HCT116 (cell line): ENCODE measurements around the gene NAALADL2. TPM values are rescaled to one million over a fixed set of nuclear protein-coding genes. Genes with fewer than 3 reads are reported as not detected.

ENCODE experiments used
- ATAC-seq: fragments of 200-7000 bp; cut with Tn5 transposase; 2 replicates; pipeline ENCODE4 v1.9.1; 2020; ENCODE audit warnings: mild to moderate bottlenecking, moderate library complexity
- BruUV-seq: library from RNA; stranded (reverse); fragments of 400-500 nt; replicated peaks from 2 replicates; lab custom pipeline; 2021; lab: Mats Ljungman, UMichigan
- CTCF ChIA-PET: fragments of 300-600 bp; sonication (Branson Sonifier 250); formaldehyde crosslinking; loops from one replicate; lab custom pipeline; 2021; ENCODE audit warnings: antibody characterized with exemption; lab: Charles Lee
- POLR2A ChIA-PET: fragments of 300-600, 350-600 bp; sonication (Branson Sonifier 250); formaldehyde crosslinking; loops from one replicate; lab custom pipeline; 2021; ENCODE audit warnings: antibody characterized with exemption; lab: Charles Lee
- RAD21 ChIA-PET, 2 experiments: fragments of 300-600 bp; sonication (Branson Sonifier 250); formaldehyde crosslinking; loops; one replicate each; lab custom pipeline; 2023; ENCODE audit warnings: low total read pairs in 2 of 2; ENCODE audit not compliant: uncharacterized antibody in 2 of 2, unreplicated experiment in 2 of 2, low non-redundant PET in 1 of 2; lab: Charles Lee
- DNase-seq: peaks from one replicate; pipeline ENCODE4 v3.0.0-alpha.2; 2010; ENCODE audit warnings: low read depth, low spot score
- H2AFZ ChIP-seq: fragments of 200-600 bp; shearing (Covaris generic), sonication (generic); 2 replicates; pipeline ENCODE4 v1.6.1; 2017; ENCODE audit warnings: low read depth, mixed run types, mixed read lengths, antibody characterized with exemption, low read length; ENCODE audit not compliant: poor library complexity, severe bottlenecking
- H3K27ac ChIP-seq: 2 replicates; pipeline ENCODE4 v1.5.1; 2012; ENCODE audit warnings: low read depth, low read length
- H3K27me3 ChIP-seq: fragments of 200-600 bp; sonication (generic); 2 replicates; pipeline ENCODE4 v1.6.1; 2016; ENCODE audit warnings: mixed run types, low read length, mixed read lengths; ENCODE audit not compliant: insufficient read depth
- H3K36me3 ChIP-seq, 2 experiments: fragments of 200-500 bp in 1 of 2; fragments of 200-600 bp in 1 of 2; sonication (Bioruptor generic) in 1 of 2; sonication (generic) in 1 of 2; 2 replicates each; pipeline versions ENCODE4 v1.5.1 to v1.6.1; 2014 to 2016; ENCODE audit warnings: low read length in 2 of 2, inconsistent platforms in 1 of 2, mixed read lengths in 1 of 2, mixed run types in 1 of 2; ENCODE audit not compliant: insufficient read depth in 2 of 2, control insufficient read depth in 1 of 2
- H3K4me1 ChIP-seq, 2 experiments: fragments of 200-600 bp in 1 of 2; sonication (generic) in 1 of 2; 2 replicates each; pipeline versions ENCODE4 v1.5.1 to v1.6.1; 2012 to 2017; ENCODE audit warnings: low read length in 2 of 2, inconsistent platforms in 1 of 2, mild to moderate bottlenecking in 1 of 2, mixed read lengths in 1 of 2, mixed run types in 1 of 2, moderate library complexity in 1 of 2; ENCODE audit not compliant: insufficient read depth in 2 of 2, control insufficient read depth in 1 of 2
- H3K4me2 ChIP-seq: fragments of 200-600 bp; sonication (generic); 2 replicates; pipeline ENCODE4 v1.6.1; 2017; ENCODE audit warnings: mixed run types, low read length, mixed read lengths
- H3K4me3 ChIP-seq, 2 experiments: fragments of 200-600 bp in 1 of 2; sonication (generic) in 1 of 2; replicated peaks in 1 of 2; 2 replicates each; pipeline ENCODE4 v1.5.1; 2011 to 2016; ENCODE audit warnings: low read length in 2 of 2, control low read depth in 1 of 2, low read depth in 1 of 2, mild to moderate bottlenecking in 1 of 2, mixed read lengths in 1 of 2, mixed run types in 1 of 2
- H3K79me2 ChIP-seq: fragments of 200-600 bp; sonication (generic); 2 replicates; pipeline ENCODE4 v1.6.1; 2017; ENCODE audit warnings: mild to moderate bottlenecking, mixed run types, low read length, moderate library complexity, mixed read lengths; ENCODE audit not compliant: insufficient read depth
- H3K9ac ChIP-seq: fragments of 200-600 bp; sonication (generic); 2 replicates; pipeline ENCODE4 v1.6.1; 2016; ENCODE audit warnings: low read length, mixed read lengths
- H3K9me2 ChIP-seq: fragments of 200-600 bp; sonication (generic), shearing (Covaris generic); 2 replicates; pipeline ENCODE4 v1.6.1; 2017; ENCODE audit warnings: mixed run types, mild to moderate bottlenecking, moderate library complexity; ENCODE audit not compliant: insufficient read depth
- H3K9me3 ChIP-seq, 2 experiments: fragments of 200-500 bp in 1 of 2; fragments of 200-600 bp in 1 of 2; sonication (Bioruptor generic) in 1 of 2; sonication (generic) in 1 of 2; 2 replicates each; pipeline ENCODE4 v1.6.1; 2014 to 2017; ENCODE audit warnings: low read length in 2 of 2, mixed read lengths in 2 of 2, inconsistent platforms in 1 of 2, low read depth in 1 of 2, mild to moderate bottlenecking in 1 of 2, mixed run types in 1 of 2, moderate library complexity in 1 of 2; ENCODE audit not compliant: control insufficient read depth in 1 of 2, insufficient read depth in 1 of 2
- H4K20me1 ChIP-seq: fragments of 200-600 bp; sonication (generic), shearing (Covaris generic); 2 replicates; pipeline ENCODE4 v1.6.1; 2017; ENCODE audit warnings: mixed run types, mild to moderate bottlenecking, moderate library complexity; ENCODE audit not compliant: insufficient read depth
- ATF3 ChIP-seq: IDR thresholded peaks from 2 replicates; pipeline ENCODE4 v1.6.1; 2012
- CEBPB ChIP-seq: IDR thresholded peaks from 2 replicates; pipeline ENCODE4 v1.6.1; 2012; ENCODE audit warnings: low read depth
- CTCF ChIP-seq, 3 experiments: fragments of 200-600 bp in 1 of 3; sonication (generic) in 1 of 3; IDR thresholded peaks in 2 of 3; conservative IDR thresholded peaks in 1 of 3; 2 replicates each; pipeline ENCODE4 v1.5.1; 2012 to 2017; ENCODE audit warnings: low read depth in 2 of 3, low read length in 2 of 3, antibody characterized with exemption in 1 of 3, borderline replicate concordance in 1 of 3, control low read depth in 1 of 3, mild to moderate bottlenecking in 1 of 3, mixed read lengths in 1 of 3, mixed run types in 1 of 3, moderate library complexity in 1 of 3; ENCODE audit not compliant: insufficient read depth in 1 of 3
- EGR1 ChIP-seq: IDR thresholded peaks from 2 replicates; pipeline ENCODE4 v1.6.1; 2012; ENCODE audit warnings: low read depth
- ELF1 ChIP-seq: IDR thresholded peaks from 2 replicates; pipeline ENCODE4 v1.6.1; 2012; ENCODE audit warnings: low read depth, borderline replicate concordance
- EZH2 ChIP-seq: fragments of 200-600 bp; sonication (generic); IDR thresholded peaks from 2 replicates; pipeline ENCODE4 v1.6.1; 2017; ENCODE audit warnings: antibody characterized with exemption, mixed run types
- EZH2phosphoT487 ChIP-seq: fragments of 200-600 bp; IDR thresholded peaks from 2 replicates; pipeline ENCODE4 v1.6.1; 2018; ENCODE audit warnings: antibody characterized with exemption, borderline replicate concordance
- FOSL1 ChIP-seq: IDR thresholded peaks from 2 replicates; pipeline ENCODE4 v1.6.1; 2012; ENCODE audit warnings: low read depth
- JUND ChIP-seq: IDR thresholded peaks from 2 replicates; pipeline ENCODE4 v1.6.1; 2012
- MAX ChIP-seq: IDR thresholded peaks from 2 replicates; pipeline ENCODE4 v1.6.1; 2012
- REST ChIP-seq: IDR thresholded peaks from 2 replicates; pipeline ENCODE4 v1.6.1; 2012; ENCODE audit warnings: low read depth
- SRF ChIP-seq: IDR thresholded peaks from 2 replicates; pipeline ENCODE4 v1.6.1; 2012; ENCODE audit warnings: low read depth
- TCF7L2 ChIP-seq: IDR thresholded peaks from 2 replicates; pipeline ENCODE4 v1.7.0; 2011; ENCODE audit warnings: borderline replicate concordance, inconsistent platforms; ENCODE audit not compliant: insufficient read depth, insufficient read length; ENCODE audit errors: extremely low read depth
- ZBTB33 ChIP-seq: IDR thresholded peaks from 2 replicates; pipeline ENCODE4 v1.6.1; 2011; ENCODE audit warnings: mild to moderate bottlenecking, low read length, moderate library complexity; ENCODE audit not compliant: insufficient replicate concordance; ENCODE audit errors: extremely low read depth
- ZFX ChIP-seq: fragments of 450-650 bp; IDR thresholded peaks from 2 replicates; pipeline ENCODE4 v1.6.1; 2017
- ZNF274 ChIP-seq: fragments of 200-500 bp; sonication (Bioruptor generic); IDR thresholded peaks from 2 replicates; pipeline ENCODE4 v1.6.1; 2014; ENCODE audit warnings: mild to moderate bottlenecking, low read depth, low read length, inconsistent platforms
- intact Hi-C: fragments of 100-400 bp; cut with micrococcal nuclease; formaldehyde crosslinking; loops from 2 replicates; pipeline ENCODE4 v1.10.0; 2022
- total RNA-seq: library from RNA; stranded (reverse); gene quantifications from one replicate; pipeline ENCODE4 v1.2.1, GENCODE V29; 2021; ENCODE audit not compliant: unreplicated experiment

NAALADL2 gene
- total RNA-seq, 1 experiment from 2014 or later: 2.9 TPM

- Histone ChIP-seq H3K27me3 (no peaks in the 10 kb centered on the region), H3K4me3 (no peak overlapping the region), H3K27ac (no peak overlapping the region), H3K4me2 (no peak overlapping the region), H2AFZ (no peak overlapping the region), H3K9ac (no peak overlapping the region), H3K9me3 (no peaks in the 10 kb centered on the region), H3K9me2 (no peaks in the 10 kb centered on the region), H3K79me2 (no peaks in the 10 kb centered on the region), H4K20me1 (no peaks in the 10 kb centered on the region), H3K36me3 (no peaks in the 10 kb centered on the region), H3K4me1 (no peaks in the 10 kb centered on the region)
- RAD21 ChIA-PET: no interaction called here
- intact Hi-C loops: no loop called here
- ATAC-seq: no peak
- no TSS peak for BruUV-seq
- TF ChIP-seq ATF3 (no peak), SRF (no peak), ZNF274 (no peak), TCF7L2 (no peak), JUND (no peak), CTCF (IDR thresholded peaks at IDR 0.05 in 2 of 3, conservative IDR thresholded peaks at IDR 0.05 in 1 of 3; ENCODE audit: borderline replicate concordance in 1 of 3, insufficient read depth in 1 of 3, low read depth in 2 of 3, low read length in 2 of 3) (no peak), EGR1 (no peak), EZH2phosphoT487 (no peak), MAX (no peak), ZFX (no peak), CEBPB (no peak), EZH2 (no peak), REST (no peak), ZBTB33 (no peak), FOSL1 (no peak), ELF1 (no peak)
- DNase-seq: no peak
- CTCF ChIA-PET: no interaction called here
- POLR2A ChIA-PET: no interaction called here
These were observed 939.2 kb downstream of the NAALADL2 start for GRCh38 chr3:175798326-175798725.
